IMR-90 (cell line): ENCODE results near the gene RYR3.

Source experiments
- CHD1 ChIP-seq: IDR thresholded peaks from 2 replicates; pipeline ENCODE4 v1.6.1; 2012; ENCODE audit warnings: low read depth, low read length, improper control_type of control experiment
- ELK1 ChIP-seq: fragments of 150-350 bp; IDR thresholded peaks from 2 replicates; pipeline ENCODE4 v1.6.1; 2016; ENCODE audit warnings: low read depth, mild to moderate bottlenecking, low read length, moderate library complexity, borderline replicate concordance
- MXI1 ChIP-seq: IDR thresholded peaks from 2 replicates; pipeline ENCODE4 v1.6.1; 2012; ENCODE audit warnings: low read depth, mild to moderate bottlenecking, low read length, moderate library complexity, borderline replicate concordance
- NFE2L2 ChIP-seq: fragments of 150-350 bp; IDR thresholded peaks from 2 replicates; pipeline ENCODE4 v1.6.1; 2016; ENCODE audit warnings: low read depth, mild to moderate bottlenecking, low read length
- POLR2A ChIP-seq: IDR thresholded peaks from 2 replicates; pipeline ENCODE4 v1.6.1; 2012; ENCODE audit warnings: mild to moderate bottlenecking, low read depth, low read length
- RFX5 ChIP-seq: IDR thresholded peaks from 2 replicates; pipeline ENCODE4 v1.8.0; 2012; ENCODE audit warnings: low read depth, mild to moderate bottlenecking, low read length, moderate library complexity
- SMC3 ChIP-seq: fragments of 150-350 bp; IDR thresholded peaks from 2 replicates; pipeline ENCODE4 v1.6.1; 2016; ENCODE audit warnings: low read depth, mild to moderate bottlenecking, antibody characterized with exemption, low read length, moderate library complexity
- TF ChIP-seq, protein P1 (sequence below): fragments of 150-350 bp; IDR thresholded peaks from 2 replicates; pipeline ENCODE4 v1.6.1; 2017; ENCODE audit warnings: mild to moderate bottlenecking, antibody characterized with exemption, low read length, low read depth
- TF ChIP-seq, protein P2 (sequence below): conservative IDR thresholded peaks from 2 replicates; pipeline ENCODE4 v1.5.1; 2012; ENCODE audit warnings: mild to moderate bottlenecking, low read depth, low read length, improper control_type of control experiment

- TF ChIP-seq POLR2A (no peak), MXI1 (no peak), NFE2L2 (no peak), SMC3 (no peak), RFX5 (no peak), ELK1 (no peak), CHD1 (no peak)
- TF ChIP-seq, protein P1, sequence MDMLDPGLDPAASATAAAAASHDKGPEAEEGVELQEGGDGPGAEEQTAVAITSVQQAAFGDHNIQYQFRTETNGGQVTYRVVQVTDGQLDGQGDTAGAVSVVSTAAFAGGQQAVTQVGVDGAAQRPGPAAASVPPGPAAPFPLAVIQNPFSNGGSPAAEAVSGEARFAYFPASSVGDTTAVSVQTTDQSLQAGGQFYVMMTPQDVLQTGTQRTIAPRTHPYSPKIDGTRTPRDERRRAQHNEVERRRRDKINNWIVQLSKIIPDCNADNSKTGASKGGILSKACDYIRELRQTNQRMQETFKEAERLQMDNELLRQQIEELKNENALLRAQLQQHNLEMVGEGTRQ = no peak
- TF ChIP-seq, protein P2, sequence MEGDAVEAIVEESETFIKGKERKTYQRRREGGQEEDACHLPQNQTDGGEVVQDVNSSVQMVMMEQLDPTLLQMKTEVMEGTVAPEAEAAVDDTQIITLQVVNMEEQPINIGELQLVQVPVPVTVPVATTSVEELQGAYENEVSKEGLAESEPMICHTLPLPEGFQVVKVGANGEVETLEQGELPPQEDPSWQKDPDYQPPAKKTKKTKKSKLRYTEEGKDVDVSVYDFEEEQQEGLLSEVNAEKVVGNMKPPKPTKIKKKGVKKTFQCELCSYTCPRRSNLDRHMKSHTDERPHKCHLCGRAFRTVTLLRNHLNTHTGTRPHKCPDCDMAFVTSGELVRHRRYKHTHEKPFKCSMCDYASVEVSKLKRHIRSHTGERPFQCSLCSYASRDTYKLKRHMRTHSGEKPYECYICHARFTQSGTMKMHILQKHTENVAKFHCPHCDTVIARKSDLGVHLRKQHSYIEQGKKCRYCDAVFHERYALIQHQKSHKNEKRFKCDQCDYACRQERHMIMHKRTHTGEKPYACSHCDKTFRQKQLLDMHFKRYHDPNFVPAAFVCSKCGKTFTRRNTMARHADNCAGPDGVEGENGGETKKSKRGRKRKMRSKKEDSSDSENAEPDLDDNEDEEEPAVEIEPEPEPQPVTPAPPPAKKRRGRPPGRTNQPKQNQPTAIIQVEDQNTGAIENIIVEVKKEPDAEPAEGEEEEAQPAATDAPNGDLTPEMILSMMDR = no peak
These were observed 241.1 kb downstream of the RYR3 start for GRCh38 chr15:33551860-33552259.
